D721Med (cell line): ENCODE data around the gene DOCK2.

Experiments used
- DNase-seq: peaks from one replicate; pipeline ENCODE4 v3.0.0; 2011; ENCODE audit warnings: low spot score; ENCODE audit not compliant: insufficient read length
- FAIRE-seq: peaks from 2 replicates; lab custom pipeline; 2011; peaks lifted over from hg19 to GRCh38; lab: Jason Lieb, UNC
- CTCF ChIP-seq: IDR thresholded peaks from 2 replicates; pipeline ENCODE4 v1.5.1; 2012; ENCODE audit warnings: mild to moderate bottlenecking, control low read depth; ENCODE audit not compliant: insufficient read depth; ENCODE audit errors: missing control alignments

Gene DOCK2

GRCh38 chr5:169706071-169706470, 69.0 kb downstream of the DOCK2 start:
- TF ChIP-seq CTCF: no peak
- FAIRE-seq (no peak), DNase-seq (no peak)

GRCh38 chr5:169706758-169707450, 69.8 kb downstream of the DOCK2 start:
- no peak for DNase-seq
- TF ChIP-seq CTCF: no peak
- no peak for FAIRE-seq

- no peak for FAIRE-seq
- no peak for TF ChIP-seq CTCF
- DNase-seq: no peak
These were observed 70.6 kb downstream of the DOCK2 start for GRCh38 chr5:169707686-169708085.

GRCh38 chr5:169710675-169711074, 73.6 kb downstream of the DOCK2 start:
- DNase-seq: no peak
- TF ChIP-seq CTCF: no peak
- no peak for FAIRE-seq

GRCh38 chr5:169711551-169712225, 74.6 kb downstream of the DOCK2 start:
- FAIRE-seq: no peak
- no peak for DNase-seq
- TF ChIP-seq CTCF: no peak

- DNase-seq (no peak), FAIRE-seq (no peak)
- TF ChIP-seq CTCF: no peak
These were observed 75.4 kb downstream of the DOCK2 start for GRCh38 chr5:169712428-169712827.

DNA sequence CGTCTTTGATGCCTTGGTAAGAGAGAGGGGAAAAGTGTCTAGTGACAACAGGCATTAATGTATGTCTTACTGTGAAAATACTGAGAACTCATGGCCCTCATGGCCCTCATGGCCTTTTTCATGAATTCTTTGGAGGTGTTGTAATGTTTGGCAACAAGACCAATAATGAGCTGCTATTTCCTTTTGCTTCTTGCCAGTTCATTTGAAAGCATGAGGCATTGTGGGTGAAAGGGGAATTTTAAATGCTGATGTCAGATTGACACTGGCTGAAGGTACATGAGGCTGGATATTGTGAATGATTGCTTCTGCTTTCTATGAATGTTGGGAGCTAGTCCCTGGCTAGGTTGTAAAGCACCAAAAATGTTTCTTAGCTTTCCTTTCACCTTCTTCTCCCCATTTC, 79.2 kb downstream of the DOCK2 start:
- DNase-seq: no peak
- TF ChIP-seq CTCF: no peak
- FAIRE-seq: no peak
